ENCODE results near the gene NPIPB2.
"Not testable (repeated sequence)": the region's sequence is repeated elsewhere in the genome, so short reads cannot be mapped to it uniquely, and the experiment has no call there.

NPIPB2 gene

DNA sequence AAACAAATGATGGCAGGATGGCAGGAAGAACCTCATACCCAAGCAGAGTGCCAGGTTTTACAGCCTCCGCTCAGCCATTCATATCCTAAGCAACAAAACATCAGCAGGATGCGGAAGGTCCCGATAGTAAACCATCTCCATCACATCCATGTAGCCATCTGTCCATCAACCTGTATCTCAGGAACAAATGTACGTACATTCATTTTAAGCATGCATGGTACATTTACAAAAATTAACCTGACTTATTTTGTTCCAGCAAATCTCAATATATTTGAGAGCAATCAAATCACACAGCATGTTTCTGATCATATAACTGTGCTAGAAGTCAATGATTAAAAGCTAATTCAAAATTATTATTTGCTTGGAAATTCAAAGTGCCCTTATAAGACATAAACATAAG is at the start of gene NPIPB2:
Gene NPIPB2, minus strand, starts transcription at position 101 of the 400 bp plus-strand sequence. Its CDS starts 0 bp downstream, at position 101.
- DNase-seq = not testable (repeated sequence)

DNA sequence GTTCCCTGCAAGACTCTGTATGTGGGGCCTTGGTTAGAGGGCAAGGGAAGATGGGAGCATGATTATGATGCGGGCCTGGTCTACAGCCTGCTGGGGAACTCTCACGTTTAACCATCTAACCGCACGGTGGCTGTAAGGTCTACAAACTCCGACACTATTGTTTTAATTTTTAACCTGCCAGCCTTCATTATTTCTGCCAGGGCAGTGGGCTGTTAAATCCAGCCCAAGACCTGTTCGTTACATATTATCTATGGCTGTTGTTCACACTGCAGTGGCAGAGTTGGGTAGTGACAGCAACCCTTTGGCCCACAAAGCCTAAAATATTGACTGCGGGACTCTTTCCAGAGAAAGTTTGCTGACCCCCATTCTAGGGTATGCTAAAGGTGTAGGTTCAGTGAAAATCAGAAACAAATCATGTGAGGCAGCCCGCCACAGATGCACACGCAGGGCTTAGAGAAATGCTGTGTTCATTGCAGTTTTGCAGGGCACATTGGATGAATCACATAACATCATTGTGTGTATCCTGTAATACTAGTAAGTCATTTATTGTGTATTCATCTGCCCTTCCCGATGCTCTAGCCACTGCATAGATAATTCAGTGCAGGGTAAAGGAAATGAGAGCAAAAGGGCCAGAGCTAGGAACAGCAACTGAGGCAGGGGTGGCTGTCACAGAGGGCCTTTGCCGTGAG is 49.0 kb upstream of the NPIPB2 start:
- DNase-seq = no peak

DNA sequence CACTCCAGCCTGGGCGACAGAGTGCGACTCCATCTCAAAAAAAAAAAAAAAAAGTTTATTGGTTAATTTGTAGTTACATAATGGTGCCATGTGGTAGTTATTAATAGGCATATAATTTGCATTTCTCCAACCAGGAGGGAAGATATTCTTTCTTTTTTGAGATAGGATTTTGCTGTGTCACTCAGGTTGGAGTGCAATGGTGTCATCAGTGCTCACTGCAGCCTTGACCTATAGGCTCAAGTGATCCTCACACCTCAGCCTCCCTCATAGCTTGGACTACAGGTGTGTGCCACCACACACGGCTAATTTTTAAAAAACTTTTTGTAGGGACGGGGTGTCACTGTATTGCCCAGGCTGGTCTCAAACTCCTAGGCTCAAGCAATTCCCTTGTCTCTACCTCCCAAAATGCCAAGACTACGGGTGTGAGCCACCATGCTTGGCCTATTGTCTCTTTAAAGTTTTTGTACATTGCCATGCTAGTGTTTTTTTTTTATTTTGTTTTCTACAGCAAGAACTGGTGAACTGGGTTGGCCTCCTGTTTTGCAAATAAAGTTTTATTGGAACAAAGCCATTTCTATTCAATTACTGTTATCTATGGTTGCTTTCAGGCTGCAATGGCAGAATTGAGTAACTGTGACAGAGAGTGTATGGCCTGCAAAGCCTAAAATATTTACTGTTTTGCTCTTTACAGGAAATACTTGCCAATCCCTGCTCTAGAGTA is 46.6 kb upstream of the NPIPB2 start:
- no peak for DNase-seq

DNA sequence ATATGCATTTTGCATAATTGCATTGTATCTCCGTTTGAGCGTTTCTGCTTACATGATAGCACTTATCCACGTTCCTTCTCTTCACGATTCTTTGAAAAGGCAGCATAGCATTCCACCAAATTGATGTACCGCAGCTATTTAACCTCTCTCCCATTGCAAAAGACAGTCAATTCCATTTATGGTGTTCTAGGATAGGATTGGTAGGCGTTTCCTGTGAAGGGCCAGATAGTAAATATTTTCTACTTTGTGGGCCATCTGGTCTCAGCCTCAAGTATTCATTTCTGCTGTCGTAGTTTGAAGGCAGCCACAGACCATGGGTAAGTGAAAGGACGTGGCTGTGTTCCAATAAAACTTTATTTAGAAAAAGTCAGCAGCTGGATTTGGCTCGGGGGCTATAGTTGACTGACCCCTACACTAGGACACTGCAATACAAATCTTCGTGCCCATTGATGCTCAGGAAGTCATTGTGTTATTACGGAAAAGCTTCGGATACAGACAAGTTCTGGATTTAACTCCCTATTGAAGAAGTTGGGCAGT is 44.7 kb upstream of the NPIPB2 start:
- no peak for DNase-seq

DNA sequence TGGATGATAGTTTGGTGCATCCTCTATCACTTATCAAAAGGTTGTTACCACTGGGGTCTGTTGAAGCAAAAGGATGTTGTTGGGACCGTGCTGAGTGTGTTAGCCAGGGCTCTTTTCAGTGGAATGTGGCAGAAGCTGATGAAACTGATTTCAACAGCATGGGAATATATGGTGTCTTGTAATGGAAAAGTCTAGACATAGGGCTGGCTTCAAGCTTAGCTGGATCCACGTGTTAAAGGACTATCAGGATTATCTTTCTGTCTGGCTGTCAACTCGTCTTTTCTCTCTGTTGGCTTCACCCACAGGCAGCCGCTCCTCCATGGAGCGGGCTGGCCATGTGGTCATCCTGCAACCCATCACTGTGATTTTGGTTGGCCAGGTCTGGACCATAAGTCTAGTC is 43.4 kb upstream of the NPIPB2 start:
- no peak for DNase-seq

DNA sequence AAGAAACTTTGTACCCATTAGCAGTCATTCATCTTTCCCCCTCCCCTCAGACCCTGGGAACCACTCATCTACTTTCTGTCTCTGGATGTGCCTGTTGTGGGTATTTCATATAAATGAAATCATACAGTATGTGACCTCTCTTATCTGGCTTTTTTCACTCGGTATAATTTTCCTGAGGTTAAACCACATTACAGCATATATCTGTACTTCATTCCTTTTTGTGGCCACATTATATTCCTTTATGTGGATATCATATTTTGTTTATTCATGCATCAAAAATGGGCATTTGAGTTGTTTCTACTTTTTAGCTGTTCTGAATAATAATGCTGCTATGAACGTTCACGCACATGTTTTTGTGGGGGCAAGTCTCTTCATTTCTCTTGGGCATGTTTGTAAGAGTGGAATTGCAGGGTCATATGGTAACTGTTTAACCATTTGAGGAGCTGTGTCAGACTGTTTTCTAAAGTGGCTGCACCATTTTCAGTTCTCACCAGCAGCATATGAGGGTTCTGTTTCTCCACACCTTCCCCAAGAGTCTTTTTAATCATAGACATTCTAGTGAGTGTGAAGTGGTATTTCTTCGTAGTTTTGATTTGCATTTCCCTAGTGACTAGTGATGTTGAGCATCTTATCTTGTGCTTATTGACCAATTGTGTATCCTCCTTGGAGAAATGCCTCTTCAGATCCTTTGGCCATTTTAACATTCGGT is 38.4 kb upstream of the NPIPB2 start:
- no peak for DNase-seq

DNA sequence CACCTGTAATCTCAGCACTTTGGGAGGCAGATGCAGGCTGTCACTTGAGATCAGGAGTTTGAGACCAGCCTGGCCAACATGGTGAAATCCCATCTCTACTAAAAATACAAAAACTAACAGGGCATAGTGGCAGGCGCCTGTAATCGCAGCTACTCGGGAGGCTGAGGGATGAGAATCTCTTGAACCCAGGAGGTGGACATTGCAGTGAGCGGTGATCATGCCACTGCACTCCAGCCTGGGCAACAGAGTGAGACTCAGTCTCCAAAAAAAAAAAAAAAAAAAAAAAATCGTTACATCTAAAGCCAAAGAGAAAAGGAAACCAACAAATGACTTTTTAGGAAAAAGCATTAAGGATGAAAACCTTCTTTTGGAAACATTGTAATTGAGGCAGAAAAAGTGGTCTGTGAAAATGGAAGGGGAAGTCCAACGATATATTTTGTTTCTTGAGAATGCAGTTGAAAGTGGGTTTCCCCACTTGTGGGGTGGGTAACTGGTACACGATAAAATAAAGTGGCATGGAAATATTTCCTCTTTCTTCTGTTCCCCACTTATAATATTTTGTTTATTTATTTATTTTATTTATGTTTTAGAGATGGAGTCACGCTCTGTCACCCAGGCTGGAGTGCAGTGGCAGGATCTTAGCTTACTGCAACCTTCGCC is 37.3 kb upstream of the NPIPB2 start:
- no peak for DNase-seq

DNA sequence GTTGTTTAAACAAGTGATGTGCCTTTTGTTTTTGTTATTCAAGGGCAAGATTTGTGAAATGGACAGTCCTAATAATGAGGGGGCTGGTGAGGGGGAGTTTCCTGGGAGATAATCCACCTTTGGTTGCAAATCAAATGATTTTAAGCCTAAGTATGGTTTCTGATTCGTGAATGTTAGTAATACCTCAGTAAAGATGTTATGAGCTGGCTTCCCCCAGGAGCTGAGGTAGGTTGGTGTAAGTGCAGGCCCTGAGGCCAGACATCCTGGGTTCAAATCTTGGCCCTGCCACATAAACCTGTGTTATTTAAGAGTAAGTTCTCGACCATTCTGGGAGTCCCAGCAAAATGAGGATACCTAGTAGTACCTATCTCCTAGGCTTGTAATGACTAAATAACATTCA is 36.2 kb upstream of the NPIPB2 start:
- DNase-seq = no peak

DNA sequence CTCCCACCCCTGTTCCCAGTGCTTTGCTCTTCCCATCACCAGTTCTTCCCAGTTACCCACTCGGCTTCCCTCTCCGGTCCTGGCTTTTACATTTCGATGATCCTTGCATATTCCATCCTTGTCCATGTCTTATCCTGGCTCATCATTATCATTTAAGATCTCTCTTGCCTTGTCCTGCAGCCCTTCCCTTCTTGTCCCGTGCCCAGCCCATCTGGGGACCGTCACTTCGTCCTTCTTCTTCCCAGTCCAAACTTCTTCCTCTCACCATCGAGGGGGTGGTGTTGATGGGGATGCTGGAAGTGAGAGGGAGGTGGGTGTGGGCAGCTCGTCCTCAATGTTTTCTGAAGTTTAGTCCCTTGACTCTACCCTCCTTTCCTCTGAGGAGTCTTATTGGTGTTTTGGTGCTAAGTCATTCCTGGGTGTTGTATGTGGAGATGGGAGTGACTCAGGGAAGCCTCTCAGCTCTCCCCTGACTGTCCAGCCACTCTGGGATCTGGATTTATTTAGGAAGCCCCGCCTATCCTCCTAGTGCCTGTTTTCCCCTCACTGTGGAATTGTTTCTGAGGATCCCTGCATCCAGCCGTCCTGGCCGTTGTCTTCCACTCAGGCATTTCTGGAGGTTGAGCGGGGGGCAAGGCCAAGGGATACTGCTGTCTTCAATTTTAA is 35.7 kb upstream of the NPIPB2 start:
- DNase-seq = no peak

DNA sequence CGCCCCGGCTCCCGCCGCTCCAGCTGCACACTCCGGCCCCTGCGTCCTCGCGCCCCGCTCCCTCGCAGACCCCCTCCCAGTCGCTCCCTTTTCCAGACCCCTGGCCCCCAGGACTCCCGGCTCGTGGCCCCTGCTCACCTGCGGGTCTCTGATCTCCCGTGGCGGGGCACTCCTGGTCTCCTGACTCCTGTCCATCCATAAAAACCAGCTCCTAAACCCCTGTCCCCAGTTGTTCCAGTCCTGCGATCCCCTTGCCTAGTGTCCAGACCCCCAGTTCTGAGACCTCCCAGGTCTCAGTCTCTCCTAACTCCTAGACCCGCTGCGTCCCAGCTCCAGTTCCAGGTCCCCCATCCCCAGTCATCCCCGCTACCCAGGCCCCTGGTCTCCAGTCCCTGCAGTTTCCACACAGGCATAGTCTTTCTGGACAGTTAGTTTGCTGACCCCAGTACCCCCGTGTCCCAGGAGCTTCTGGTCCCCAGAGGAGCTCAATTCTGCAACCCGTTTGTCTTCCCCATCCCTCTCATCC is 35.1 kb upstream of the NPIPB2 start:
- no peak for DNase-seq

DNA sequence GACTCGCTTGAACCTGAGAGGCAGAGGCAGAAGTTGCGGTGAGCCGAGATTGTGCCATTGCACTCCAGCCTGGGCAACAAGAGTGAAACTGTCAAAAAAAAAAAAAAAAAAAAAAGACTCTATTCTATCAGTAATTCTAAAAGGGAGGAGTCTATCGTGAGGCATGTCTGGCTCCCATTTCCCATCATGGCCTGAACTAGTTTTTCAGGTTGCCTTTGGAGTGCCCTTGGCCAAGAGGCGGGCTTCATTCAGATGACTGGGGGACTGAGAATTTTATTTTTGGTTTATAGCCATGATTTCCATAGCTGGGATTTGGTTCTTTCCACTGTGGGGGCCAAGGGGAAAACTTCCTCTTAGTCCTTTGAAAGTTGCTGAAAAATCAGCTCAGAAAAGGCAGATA is 31.2 kb upstream of the NPIPB2 start:
- DNase-seq = no peak

DNA sequence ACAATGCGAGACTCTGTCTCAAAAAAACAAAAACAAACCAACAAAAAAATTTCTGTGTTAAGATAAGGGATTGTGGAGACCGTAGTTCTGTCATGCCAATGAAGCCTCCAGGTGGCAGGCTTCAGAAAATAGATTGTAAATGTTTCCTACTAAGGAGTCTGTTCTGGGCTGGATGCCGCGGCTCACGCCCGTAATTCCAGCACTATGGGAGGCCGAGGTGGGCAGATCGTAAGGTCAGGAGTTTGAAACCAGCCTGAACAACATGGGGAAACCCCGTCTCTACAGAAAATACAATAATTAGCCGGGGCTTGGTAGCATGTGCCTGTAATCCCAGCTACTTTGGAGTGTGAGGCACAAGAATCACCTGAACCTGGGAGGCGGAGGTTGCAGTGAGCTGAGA is 30.3 kb upstream of the NPIPB2 start:
- no peak for DNase-seq

DNA sequence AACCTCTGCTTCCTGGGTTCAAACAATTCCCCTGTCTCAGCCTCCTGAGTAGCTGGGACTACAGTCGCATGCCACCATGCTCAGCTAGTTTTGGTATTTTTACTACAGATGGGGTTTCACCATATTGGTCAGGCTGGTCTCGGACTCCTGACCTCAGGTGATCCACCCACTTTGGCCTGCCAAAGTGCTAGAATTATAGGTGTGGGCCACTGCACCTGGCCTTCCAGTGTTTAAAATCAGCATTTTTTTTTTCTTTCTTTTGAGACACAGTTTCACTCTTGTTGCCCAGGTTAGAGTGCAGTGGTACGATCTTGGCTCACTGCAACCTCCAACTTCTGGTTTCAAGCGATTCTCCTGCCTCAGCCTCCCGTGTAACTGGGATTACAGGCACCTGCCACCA is 28.4 kb upstream of the NPIPB2 start:
- DNase-seq = not testable (repeated sequence)

DNA sequence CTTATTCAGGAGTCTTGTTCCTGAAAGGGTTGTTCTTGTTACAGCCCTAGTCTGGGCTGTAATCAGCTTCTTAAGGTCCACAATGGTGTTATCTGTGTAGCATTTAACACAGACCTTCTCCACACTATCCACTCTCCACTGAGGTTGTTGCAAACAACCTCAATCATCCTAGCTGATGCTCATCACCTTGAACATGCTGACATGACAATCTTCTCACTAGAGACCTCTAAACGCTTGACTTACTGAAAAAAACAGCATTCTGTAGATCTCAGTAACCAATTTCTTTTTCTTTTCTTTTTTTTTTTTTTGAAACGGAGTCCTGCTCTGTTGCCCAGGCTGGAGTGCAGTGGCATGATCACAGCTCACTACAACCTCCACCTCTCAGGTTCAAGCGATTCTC is 26.7 kb upstream of the NPIPB2 start:
- DNase-seq = no peak

DNA sequence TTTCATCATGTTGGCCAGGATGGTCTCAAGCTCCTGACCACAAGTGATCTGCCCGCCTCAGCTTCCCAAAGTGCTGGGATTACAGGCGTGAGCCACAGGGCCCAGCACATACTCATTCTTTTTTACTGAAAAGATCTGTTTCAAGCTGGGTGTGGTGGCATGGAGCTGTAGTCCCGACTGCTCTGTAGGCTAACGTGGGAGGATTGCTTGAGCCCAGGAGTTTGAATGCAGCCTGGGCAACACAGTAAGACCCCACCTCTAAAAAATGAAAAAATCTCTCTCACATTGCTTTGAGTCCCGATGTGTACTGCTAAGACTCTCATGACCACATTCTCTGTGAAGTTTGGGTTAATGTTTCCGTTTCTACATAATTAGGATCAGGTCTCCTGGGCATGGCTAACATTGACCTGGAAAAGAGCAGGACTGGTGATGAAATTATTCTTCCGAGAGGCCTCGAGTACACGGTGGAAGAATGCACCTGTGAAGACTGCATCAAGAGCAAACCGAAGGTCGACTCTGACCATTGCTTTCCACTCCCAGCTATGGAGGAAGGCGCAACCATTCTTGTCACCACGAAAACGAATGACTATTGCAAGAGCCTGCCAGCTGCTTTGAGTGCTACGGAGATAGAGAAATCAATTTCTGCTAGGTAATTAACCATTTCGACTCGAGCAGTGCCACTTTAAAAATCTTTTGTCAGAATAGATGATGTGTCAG is 25.5 kb upstream of the NPIPB2 start:
- no peak for DNase-seq

DNA sequence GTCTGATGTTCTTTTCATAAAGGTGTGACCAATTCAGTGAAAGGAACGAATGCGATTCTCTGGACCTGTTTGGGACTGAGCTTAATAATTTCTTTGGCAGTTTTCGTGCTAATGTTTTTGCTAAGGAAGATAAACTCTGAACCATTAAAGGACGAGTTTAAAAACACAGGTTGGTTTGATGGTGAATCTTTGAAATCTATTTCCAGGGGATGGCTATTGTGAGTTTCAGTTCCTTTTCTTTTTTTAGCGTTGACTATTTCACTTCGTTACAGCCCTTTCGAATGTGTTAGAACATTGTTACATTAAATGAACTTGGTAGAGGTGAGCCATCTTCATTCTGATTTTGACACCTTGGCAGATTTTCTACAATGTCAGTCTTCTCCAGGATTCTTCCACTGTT is 24.3 kb upstream of the NPIPB2 start:
- DNase-seq = no peak

DNA sequence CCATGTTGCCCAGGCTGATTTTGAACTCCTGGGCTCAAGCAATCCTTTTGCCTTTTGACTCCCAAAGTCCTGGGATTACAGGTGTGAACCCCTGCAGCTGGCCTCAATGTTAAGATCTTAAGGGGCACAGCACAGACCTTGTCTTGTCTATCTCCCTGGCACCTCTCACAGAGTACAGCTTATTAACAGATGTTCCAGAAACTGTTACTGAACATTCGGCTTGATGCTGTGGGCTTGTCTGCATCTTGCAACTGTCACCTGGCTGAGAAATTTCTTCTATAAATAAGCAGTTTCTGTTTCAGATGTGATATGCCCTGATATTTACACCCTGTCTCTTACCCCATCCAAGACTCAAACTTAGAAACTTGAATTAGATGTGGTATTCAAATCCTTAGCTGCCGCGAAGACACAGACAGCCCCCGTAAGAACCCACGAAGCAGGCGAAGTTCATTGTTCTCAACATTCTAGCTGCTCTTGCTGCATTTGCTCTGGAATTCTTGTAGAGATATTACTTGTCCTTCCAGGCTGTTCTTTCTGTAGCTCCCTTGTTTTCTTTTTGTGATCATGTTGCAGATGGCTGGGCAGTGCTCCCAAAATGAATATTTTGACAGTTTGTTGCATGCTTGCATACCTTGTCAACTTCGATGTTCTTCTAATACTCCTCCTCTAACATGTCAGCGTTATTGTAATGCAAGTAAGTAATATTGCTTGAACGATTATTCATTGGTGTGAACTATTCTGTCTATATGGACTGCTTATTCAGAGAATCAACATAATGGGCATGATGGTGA is 23.1 kb upstream of the NPIPB2 start, which contains the start of gene TNFRSF17:
Gene TNFRSF17, plus strand, starts transcription at position 450 of the 791 bp plus-strand sequence. Its CDS starts 115 bp downstream, at position 565.
- DNase-seq = no peak

DNA sequence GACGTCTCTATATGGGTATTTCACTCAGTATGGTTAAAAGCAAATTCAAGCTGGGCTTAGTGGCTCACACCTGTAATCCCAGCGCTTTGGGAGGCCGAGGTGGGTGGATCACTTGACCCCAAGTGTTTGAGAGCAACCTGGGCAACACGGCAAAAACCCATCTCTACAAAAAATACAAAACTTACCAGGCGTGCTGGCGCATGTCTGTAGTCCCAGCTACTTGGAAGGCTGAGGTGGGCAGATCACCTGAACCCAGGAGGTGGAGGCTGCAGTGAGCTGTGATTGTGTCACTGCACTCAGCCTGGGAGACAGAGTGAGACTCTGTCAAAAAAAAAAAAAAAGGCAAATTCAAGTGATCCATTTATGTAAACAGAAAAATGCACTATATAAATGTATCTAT is 21.9 kb upstream of the NPIPB2 start:
- no peak for DNase-seq

DNA sequence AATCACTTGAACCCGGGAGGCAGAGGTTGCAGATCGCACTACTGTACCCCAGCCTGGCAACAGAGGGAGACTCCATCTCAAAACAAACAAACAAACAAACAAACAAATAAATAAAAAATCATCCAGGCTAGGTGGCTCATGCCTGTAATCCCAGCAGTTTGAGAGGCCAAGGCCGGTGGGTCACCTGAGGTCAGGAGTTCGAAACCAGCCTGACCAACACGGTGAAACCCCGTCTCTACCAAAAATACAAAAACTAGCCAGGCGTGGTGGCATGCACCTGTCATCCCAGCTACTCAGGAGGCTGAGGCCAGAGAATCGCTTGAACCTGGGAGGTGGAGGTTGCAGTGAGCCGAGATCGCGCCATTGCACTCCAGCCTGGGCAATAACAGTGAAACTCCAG is 21.1 kb upstream of the NPIPB2 start:
- not testable (repeated sequence) for DNase-seq

DNA sequence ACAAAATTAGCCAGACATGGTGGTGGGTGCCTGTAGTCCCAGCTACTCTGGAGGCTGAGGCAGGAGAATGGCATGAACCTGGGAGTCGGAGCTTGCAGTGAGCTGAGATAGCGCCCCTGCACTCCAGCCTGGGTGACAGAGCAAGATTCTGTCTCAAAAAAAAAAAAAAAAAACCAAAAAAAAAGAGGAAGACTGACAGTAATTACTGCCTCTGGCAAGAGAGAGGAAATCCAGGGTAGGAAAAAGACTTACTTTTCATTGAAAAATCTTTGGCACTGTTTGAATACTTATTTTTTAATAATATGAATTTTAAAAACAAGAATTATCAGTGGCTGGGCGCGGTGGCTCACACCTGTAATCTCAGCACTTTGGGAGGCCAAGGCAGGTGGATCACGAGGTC is 20.6 kb upstream of the NPIPB2 start:
- not testable (repeated sequence) for DNase-seq
